ENCODE measurements around the gene RBM46. TPM values are rescaled to one million over a fixed set of nuclear protein-coding genes. Genes with fewer than 3 reads are reported as not detected.

Gene RBM46
- total RNA-seq, 1 experiment from 2014 or later: not detected

DNA sequence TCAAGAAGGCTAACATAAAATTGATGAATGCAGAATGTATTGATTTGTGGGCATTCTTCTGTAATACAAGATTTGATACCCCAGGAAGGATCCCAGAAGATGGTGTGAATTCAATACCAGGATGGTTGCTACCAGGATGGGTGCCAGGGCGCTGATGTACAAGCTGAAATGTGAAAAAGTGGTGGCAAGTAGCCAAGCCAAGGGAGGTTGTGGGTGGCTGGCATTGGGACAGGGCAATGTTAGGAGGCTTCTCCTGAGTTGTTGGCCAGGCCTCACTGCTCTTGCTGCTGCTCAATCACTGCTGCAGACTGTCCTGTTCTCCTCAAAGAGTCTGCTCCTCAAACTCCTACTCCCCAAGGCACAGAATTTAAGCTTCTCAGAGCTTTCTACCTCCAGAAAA lies 77.1 kb downstream of the RBM46 start:
- H3K4me3 ChIP-seq (ENCODE audit: low read depth in 2 of 2, low read length in 2 of 2): no peak overlapping the region
- intact Hi-C loops (cut with micrococcal nuclease; ENCODE audit: unreplicated experiment): loop anchor here (10.0 kb wide), 1 partner anchor 497 kb away; no protein-coding TSS in a partner anchor
- TF ChIP-seq TCF7L2 (IDR thresholded peaks at IDR 0.05; ENCODE audit: low read depth, low read length) (no peak), SIN3A (IDR thresholded peaks at IDR 0.05; ENCODE audit: borderline replicate concordance, insufficient read depth, low read depth, low read length) (no peak), POLR2AphosphoS5 (IDR thresholded peaks at IDR 0.05; ENCODE audit: low read depth, low read length) (no peak)
- TF ChIP-seq, protein P1, sequence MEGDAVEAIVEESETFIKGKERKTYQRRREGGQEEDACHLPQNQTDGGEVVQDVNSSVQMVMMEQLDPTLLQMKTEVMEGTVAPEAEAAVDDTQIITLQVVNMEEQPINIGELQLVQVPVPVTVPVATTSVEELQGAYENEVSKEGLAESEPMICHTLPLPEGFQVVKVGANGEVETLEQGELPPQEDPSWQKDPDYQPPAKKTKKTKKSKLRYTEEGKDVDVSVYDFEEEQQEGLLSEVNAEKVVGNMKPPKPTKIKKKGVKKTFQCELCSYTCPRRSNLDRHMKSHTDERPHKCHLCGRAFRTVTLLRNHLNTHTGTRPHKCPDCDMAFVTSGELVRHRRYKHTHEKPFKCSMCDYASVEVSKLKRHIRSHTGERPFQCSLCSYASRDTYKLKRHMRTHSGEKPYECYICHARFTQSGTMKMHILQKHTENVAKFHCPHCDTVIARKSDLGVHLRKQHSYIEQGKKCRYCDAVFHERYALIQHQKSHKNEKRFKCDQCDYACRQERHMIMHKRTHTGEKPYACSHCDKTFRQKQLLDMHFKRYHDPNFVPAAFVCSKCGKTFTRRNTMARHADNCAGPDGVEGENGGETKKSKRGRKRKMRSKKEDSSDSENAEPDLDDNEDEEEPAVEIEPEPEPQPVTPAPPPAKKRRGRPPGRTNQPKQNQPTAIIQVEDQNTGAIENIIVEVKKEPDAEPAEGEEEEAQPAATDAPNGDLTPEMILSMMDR (IDR thresholded peaks at IDR 0.05): no peak
- TF ChIP-seq, protein P2, sequence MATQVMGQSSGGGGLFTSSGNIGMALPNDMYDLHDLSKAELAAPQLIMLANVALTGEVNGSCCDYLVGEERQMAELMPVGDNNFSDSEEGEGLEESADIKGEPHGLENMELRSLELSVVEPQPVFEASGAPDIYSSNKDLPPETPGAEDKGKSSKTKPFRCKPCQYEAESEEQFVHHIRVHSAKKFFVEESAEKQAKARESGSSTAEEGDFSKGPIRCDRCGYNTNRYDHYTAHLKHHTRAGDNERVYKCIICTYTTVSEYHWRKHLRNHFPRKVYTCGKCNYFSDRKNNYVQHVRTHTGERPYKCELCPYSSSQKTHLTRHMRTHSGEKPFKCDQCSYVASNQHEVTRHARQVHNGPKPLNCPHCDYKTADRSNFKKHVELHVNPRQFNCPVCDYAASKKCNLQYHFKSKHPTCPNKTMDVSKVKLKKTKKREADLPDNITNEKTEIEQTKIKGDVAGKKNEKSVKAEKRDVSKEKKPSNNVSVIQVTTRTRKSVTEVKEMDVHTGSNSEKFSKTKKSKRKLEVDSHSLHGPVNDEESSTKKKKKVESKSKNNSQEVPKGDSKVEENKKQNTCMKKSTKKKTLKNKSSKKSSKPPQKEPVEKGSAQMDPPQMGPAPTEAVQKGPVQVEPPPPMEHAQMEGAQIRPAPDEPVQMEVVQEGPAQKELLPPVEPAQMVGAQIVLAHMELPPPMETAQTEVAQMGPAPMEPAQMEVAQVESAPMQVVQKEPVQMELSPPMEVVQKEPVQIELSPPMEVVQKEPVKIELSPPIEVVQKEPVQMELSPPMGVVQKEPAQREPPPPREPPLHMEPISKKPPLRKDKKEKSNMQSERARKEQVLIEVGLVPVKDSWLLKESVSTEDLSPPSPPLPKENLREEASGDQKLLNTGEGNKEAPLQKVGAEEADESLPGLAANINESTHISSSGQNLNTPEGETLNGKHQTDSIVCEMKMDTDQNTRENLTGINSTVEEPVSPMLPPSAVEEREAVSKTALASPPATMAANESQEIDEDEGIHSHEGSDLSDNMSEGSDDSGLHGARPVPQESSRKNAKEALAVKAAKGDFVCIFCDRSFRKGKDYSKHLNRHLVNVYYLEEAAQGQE (IDR thresholded peaks at IDR 0.05; ENCODE audit: insufficient read depth in 1 of 2, low read depth in 2 of 2, low read length in 1 of 2): no peak
- no peaks in the 10 kb centered on the region for H3K36me3 ChIP-seq (ENCODE audit: control insufficient read depth, insufficient read depth, low read length)
- no peak overlapping the region for H3K27ac ChIP-seq (ENCODE audit: low read length)
- DNase-seq (ENCODE audit: low read depth, low spot score): no peak
- CTCF ChIA-PET: no interaction called here
- no TSS peak for BruUV-seq (replicated peaks)
- no peak for ATAC-seq
- H3K4me1 ChIP-seq (ENCODE audit: control insufficient read depth, insufficient read depth, low read length): no peaks in the 10 kb centered on the region
- H3K27me3 ChIP-seq (ENCODE audit: control insufficient read depth, insufficient read depth, low read length): no peaks in the 10 kb centered on the region
- POLR2A ChIA-PET: no interaction called here
- in situ Hi-C loops (cut with HindIII; ENCODE audit: low pct_unique_long_range_greater_than_20kb, low sequenced_read_pairs): no loop called here
- no peaks in the 10 kb centered on the region for H3K9me3 ChIP-seq (ENCODE audit: control insufficient read depth, insufficient read depth, low read depth, low read length)

DNA sequence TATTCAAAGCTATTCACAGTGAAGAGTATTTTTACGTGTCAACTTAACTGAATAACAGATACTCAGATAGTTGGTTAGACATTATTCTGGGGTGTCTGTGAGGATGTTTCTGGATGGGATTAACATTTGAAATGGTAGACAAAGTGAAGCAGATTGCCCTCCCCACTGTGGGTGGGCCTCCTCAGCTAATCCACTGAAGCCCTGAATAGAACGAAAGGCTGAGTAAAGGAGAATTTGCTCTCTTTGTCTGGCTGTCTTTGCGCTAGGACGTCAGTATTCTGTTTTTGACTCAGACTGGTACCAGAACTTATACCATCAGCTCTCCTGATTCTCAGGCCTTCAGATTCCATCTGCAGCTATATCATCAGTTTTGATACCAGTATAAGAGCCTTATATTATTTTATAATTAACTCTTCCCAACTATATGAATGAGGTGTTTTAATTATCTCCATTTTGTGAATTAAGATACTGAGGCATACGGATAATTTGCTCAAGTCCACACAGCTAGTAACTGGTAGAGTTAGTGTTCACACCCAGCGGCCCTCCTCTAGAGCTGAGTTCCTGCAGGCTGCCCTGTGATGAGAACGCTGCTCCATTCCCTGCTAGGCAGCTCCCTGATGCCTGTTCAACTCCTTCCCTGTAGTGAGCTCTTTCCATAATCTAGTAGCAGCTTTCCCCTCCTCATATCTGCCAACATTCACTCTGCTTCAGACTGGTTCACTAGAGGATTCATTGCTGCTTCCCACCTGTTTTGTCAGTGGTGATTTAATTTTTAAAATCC lies 87.5 kb downstream of the RBM46 start:
- CTCF ChIA-PET: no interaction called here
- no TSS peak for BruUV-seq (replicated peaks)
- POLR2A ChIA-PET: no interaction called here
- Histone ChIP-seq H3K4me3 (ENCODE audit: low read depth in 2 of 2, low read length in 2 of 2) (no peak overlapping the region), H3K27ac (ENCODE audit: low read length) (no peak overlapping the region), H3K27me3 (ENCODE audit: control insufficient read depth, insufficient read depth, low read length) (no peaks in the 10 kb centered on the region), H3K4me1 (ENCODE audit: control insufficient read depth, insufficient read depth, low read length) (no peaks in the 10 kb centered on the region), H3K36me3 (ENCODE audit: control insufficient read depth, insufficient read depth, low read length) (no peaks in the 10 kb centered on the region), H3K9me3 (ENCODE audit: control insufficient read depth, insufficient read depth, low read depth, low read length) (no peaks in the 10 kb centered on the region)
- TF ChIP-seq POLR2AphosphoS5 (IDR thresholded peaks at IDR 0.05; ENCODE audit: low read depth, low read length): no peak
- TF ChIP-seq, protein P1 (IDR thresholded peaks at IDR 0.05): no peak
- TF ChIP-seq SIN3A (IDR thresholded peaks at IDR 0.05; ENCODE audit: borderline replicate concordance, insufficient read depth, low read depth, low read length): no peak
- no peak for TF ChIP-seq TCF7L2 (IDR thresholded peaks at IDR 0.05; ENCODE audit: low read depth, low read length)
- TF ChIP-seq, protein P2 (IDR thresholded peaks at IDR 0.05; ENCODE audit: insufficient read depth in 1 of 2, low read depth in 2 of 2, low read length in 1 of 2): no peak
- no peak for ATAC-seq
- no peak for DNase-seq (ENCODE audit: low read depth, low spot score)
- intact Hi-C loops (cut with micrococcal nuclease; ENCODE audit: unreplicated experiment) (no loop called here), in situ Hi-C loops (cut with HindIII; ENCODE audit: low pct_unique_long_range_greater_than_20kb, low sequenced_read_pairs) (no loop called here)

All from Panc1 (cell line).